ENCODE results near the gene NOSTRIN. TPM values are rescaled to one million over a fixed set of nuclear protein-coding genes. Genes with fewer than 3 reads are reported as not detected.
"Not testable (repeated sequence)": the region's sequence is repeated elsewhere in the genome, so short reads cannot be mapped to it uniquely, and the experiment has no call there.

NOSTRIN gene
- 22.9 TPM for total RNA-seq (ENCODE audit: insufficient read depth, low replicate concordance)

GRCh38 chr2:168801961-168802858 lies at the start of gene NOSTRIN:
TSS of gene NOSTRIN (plus strand) at chr2:168802637. CDS start at chr2:168802647, 10 bp downstream.
- peak; percentile 55 for DNase-seq (ENCODE audit: low spot score)

GRCh38 chr2:168753765-168754329 lies 48.6 kb upstream of the NOSTRIN start:
- DNase-seq (ENCODE audit: low spot score), result no peak

GRCh38 chr2:168757223-168757622 lies 45.2 kb upstream of the NOSTRIN start:
- no peak for DNase-seq (ENCODE audit: low spot score)

- peak; percentile 60 for DNase-seq (ENCODE audit: low spot score)
Observed at GRCh38 chr2:168758970-168759820, 43.2 kb upstream of the NOSTRIN start.

GRCh38 chr2:168765401-168765800 lies 37.0 kb upstream of the NOSTRIN start:
- DNase-seq (ENCODE audit: low spot score), result no peak

- no peak for DNase-seq (ENCODE audit: low spot score)
Observed at GRCh38 chr2:168766600-168766999, 35.8 kb upstream of the NOSTRIN start.

- no peak for DNase-seq (ENCODE audit: low spot score)
Observed at GRCh38 chr2:168767258-168767657, 35.2 kb upstream of the NOSTRIN start.

- not testable (repeated sequence) for DNase-seq (ENCODE audit: low spot score)
Observed at GRCh38 chr2:168768357-168768756, 34.1 kb upstream of the NOSTRIN start.

- DNase-seq (ENCODE audit: low spot score), result peak; percentile 24
Observed at GRCh38 chr2:168770796-168771195, 31.6 kb upstream of the NOSTRIN start.

GRCh38 chr2:168772704-168773103 lies 29.7 kb upstream of the NOSTRIN start:
- DNase-seq (ENCODE audit: low spot score), result no peak

- no peak for DNase-seq (ENCODE audit: low spot score)
Observed at GRCh38 chr2:168773128-168773527, 29.3 kb upstream of the NOSTRIN start.

GRCh38 chr2:168773719-168774521 lies 28.5 kb upstream of the NOSTRIN start:
- DNase-seq (ENCODE audit: low spot score), result peak; percentile 7

- DNase-seq (ENCODE audit: low spot score), result no peak
Observed at GRCh38 chr2:168775837-168776236, 26.6 kb upstream of the NOSTRIN start.

GRCh38 chr2:168780669-168781071 lies 21.8 kb upstream of the NOSTRIN start:
- no peak for DNase-seq (ENCODE audit: low spot score)

- DNase-seq (ENCODE audit: low spot score), result no peak
Observed at GRCh38 chr2:168781191-168781817, 21.1 kb upstream of the NOSTRIN start.

- no peak for DNase-seq (ENCODE audit: low spot score)
Observed at GRCh38 chr2:168782271-168782670, 20.2 kb upstream of the NOSTRIN start.

GRCh38 chr2:168784993-168785392 lies 17.4 kb upstream of the NOSTRIN start:
- no peak for DNase-seq (ENCODE audit: low spot score)

GRCh38 chr2:168787098-168787781 lies 15.2 kb upstream of the NOSTRIN start:
- DNase-seq (ENCODE audit: low spot score), result no peak

GRCh38 chr2:168787782-168788376 lies 14.6 kb upstream of the NOSTRIN start:
- DNase-seq (ENCODE audit: low spot score), result no peak

GRCh38 chr2:168789776-168790175 lies 12.7 kb upstream of the NOSTRIN start:
- DNase-seq (ENCODE audit: low spot score), result peak; percentile 63

Measured in umbilical cord (tissue), 2 donors.